ENCODE data around the gene LPAR6. TPM values are rescaled to one million over a fixed set of nuclear protein-coding genes. Genes with fewer than 3 reads are reported as not detected.
A peak's percentile ranks its signal among the peaks of the same experiment; 100 is the strongest.
"Not testable (repeated sequence)": the region's sequence is repeated elsewhere in the genome, so short reads cannot be mapped to it uniquely, and the experiment has no call there.

The LPAR6 gene, protein sequence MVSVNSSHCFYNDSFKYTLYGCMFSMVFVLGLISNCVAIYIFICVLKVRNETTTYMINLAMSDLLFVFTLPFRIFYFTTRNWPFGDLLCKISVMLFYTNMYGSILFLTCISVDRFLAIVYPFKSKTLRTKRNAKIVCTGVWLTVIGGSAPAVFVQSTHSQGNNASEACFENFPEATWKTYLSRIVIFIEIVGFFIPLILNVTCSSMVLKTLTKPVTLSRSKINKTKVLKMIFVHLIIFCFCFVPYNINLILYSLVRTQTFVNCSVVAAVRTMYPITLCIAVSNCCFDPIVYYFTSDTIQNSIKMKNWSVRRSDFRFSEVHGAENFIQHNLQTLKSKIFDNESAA
- total RNA-seq = 11.9 and 14.7 TPM in 2 replicates

DNA sequence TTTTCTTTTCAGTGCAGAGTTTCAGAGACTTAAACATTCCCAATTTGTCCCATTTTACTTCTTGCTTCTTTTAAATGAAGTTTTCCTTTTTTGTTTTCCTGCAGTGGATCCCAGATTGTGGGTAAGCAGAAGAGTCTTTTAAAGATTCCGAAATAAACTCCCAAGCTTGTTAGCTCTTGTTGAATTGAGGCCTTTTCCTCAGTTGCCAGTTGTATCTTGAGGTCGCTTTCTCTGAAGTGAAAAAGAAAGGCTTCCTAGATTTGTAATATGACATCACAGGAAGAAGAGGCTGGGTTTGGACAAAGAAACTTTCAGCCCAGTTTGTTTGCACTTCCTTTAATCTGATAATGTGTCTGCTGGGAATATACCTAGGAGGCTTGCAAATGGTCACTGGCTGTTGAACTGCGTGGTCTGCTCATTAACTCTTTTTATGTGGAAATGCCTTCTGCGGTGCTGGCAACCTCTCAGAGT lies at the start of gene LPAR6:
TSS of gene LPAR6 (minus strand) at position 233 of the 471 bp plus-strand sequence. CDS start 690 bp downstream, outside the sequence.
- H3K4me2 ChIP-seq (ENCODE audit: insufficient read depth, low read length) = peak within 1 kb of the TSS; percentile 95
- H4K20me1 ChIP-seq (ENCODE audit: insufficient read depth, low read length) = no peaks in the 10 kb centered on the region
- peak within 1 kb of the TSS; percentile 89 for H3K27ac ChIP-seq (ENCODE audit: low read depth, low read length)
- H3K27me3 ChIP-seq (ENCODE audit: insufficient read depth, low read length) = no peaks in the 10 kb centered on the region
- no peaks in the 10 kb centered on the region for H3K9me3 ChIP-seq (ENCODE audit: low read depth, low read length)
- TF ChIP-seq, protein P1, sequence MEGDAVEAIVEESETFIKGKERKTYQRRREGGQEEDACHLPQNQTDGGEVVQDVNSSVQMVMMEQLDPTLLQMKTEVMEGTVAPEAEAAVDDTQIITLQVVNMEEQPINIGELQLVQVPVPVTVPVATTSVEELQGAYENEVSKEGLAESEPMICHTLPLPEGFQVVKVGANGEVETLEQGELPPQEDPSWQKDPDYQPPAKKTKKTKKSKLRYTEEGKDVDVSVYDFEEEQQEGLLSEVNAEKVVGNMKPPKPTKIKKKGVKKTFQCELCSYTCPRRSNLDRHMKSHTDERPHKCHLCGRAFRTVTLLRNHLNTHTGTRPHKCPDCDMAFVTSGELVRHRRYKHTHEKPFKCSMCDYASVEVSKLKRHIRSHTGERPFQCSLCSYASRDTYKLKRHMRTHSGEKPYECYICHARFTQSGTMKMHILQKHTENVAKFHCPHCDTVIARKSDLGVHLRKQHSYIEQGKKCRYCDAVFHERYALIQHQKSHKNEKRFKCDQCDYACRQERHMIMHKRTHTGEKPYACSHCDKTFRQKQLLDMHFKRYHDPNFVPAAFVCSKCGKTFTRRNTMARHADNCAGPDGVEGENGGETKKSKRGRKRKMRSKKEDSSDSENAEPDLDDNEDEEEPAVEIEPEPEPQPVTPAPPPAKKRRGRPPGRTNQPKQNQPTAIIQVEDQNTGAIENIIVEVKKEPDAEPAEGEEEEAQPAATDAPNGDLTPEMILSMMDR (IDR thresholded peaks at IDR 0.05; ENCODE audit: extremely low read depth, low read depth, low read length) = no peak
- peak within 1 kb of the TSS; percentile 79 for H3K4me3 ChIP-seq (ENCODE audit: insufficient read depth, low read length)
- peak; percentile 45 for DNase-seq (ENCODE audit: insufficient read length, low spot score, missing footprints)
- peaks cover 5% of the 10 kb centered on the region for H3K36me3 ChIP-seq (ENCODE audit: insufficient read depth, low read length)
- H3K4me1 ChIP-seq (ENCODE audit: insufficient read depth, low read length) = peaks cover 11% of the 10 kb centered on the region
- peaks cover 36% of the 10 kb centered on the region for H3K79me2 ChIP-seq (ENCODE audit: insufficient read depth, low read length)
- peak within 1 kb of the TSS; percentile 38 for H2AFZ ChIP-seq (ENCODE audit: low read length)

DNA sequence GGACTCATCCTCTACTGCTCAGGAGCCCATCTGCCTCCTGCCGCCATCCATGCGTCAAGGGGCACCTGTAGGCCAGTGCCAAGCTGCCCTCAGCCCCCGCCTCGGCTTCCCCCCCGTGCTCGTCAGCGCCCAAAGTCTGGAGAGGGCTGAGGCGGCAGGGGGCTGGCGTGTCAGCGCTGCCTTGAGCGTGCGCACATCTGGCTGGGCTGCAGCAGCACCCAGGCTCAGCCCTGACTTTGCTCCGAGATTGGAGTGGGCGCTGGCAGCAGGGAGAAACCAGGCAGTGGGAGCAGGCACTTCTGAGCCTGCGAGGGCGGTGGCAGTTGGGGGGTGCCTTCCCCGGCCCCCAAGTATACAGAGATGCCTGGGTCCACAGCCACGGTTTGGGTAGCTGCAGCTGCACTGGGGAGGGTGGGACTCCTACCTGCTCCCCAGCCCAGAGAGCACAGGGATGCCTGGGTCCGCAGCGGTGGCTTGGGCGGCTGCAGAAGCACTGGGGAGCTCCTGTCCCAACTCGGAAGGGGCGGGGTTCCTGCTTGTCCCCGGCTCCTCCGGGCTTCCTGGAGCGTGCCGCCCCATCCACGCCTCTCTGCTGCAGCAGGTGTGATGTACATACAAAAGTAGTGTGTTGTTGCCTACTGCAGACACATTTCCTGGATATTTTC lies 44.8 kb upstream of the LPAR6 start:
- TF ChIP-seq, protein P1 (IDR thresholded peaks at IDR 0.05; ENCODE audit: extremely low read depth, low read depth, low read length) = no peak
- Histone ChIP-seq H3K27me3 (ENCODE audit: insufficient read depth, low read length) (no peaks in the 10 kb centered on the region), H3K36me3 (ENCODE audit: insufficient read depth, low read length) (peaks cover 27% of the 10 kb centered on the region), H3K4me3 (ENCODE audit: insufficient read depth, low read length) (no peak overlapping the region), H2AFZ (ENCODE audit: low read length) (no peak overlapping the region), H3K4me2 (ENCODE audit: insufficient read depth, low read length) (no peak overlapping the region), H3K4me1 (ENCODE audit: insufficient read depth, low read length) (no peaks in the 10 kb centered on the region), H3K79me2 (ENCODE audit: insufficient read depth, low read length) (peaks cover 7% of the 10 kb centered on the region), H4K20me1 (ENCODE audit: insufficient read depth, low read length) (no peaks in the 10 kb centered on the region), H3K9me3 (ENCODE audit: low read depth, low read length) (no peaks in the 10 kb centered on the region), H3K27ac (ENCODE audit: low read depth, low read length) (no peak overlapping the region)
- DNase-seq (ENCODE audit: insufficient read length, low spot score, missing footprints) = no peak

DNA sequence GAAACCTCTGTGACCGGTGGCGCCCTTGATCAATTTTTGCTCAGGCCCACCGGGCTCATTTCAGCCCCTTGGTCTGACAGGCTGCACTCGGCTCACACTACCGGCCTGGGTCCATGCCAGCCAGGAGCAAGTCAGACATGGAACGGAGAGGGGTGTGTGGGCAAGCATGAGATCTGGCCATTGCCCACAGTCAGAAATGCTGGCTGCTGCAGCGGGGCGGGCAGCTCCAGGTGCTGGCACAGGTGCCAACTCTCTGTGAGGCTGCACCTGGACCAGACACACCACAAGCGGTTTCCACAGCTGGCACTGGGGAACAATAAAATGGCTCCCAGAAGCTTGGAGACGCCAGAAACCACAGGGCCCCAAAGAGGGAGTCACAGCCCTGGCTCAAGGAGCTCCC lies 43.6 kb upstream of the LPAR6 start:
- Histone ChIP-seq H3K4me1 (ENCODE audit: insufficient read depth, low read length) (no peaks in the 10 kb centered on the region), H2AFZ (ENCODE audit: low read length) (no peak overlapping the region), H3K9me3 (ENCODE audit: low read depth, low read length) (no peaks in the 10 kb centered on the region), H4K20me1 (ENCODE audit: insufficient read depth, low read length) (no peaks in the 10 kb centered on the region), H3K36me3 (ENCODE audit: insufficient read depth, low read length) (peaks cover 27% of the 10 kb centered on the region), H3K27ac (ENCODE audit: low read depth, low read length) (no peak overlapping the region), H3K79me2 (ENCODE audit: insufficient read depth, low read length) (peaks cover 8% of the 10 kb centered on the region), H3K4me3 (ENCODE audit: insufficient read depth, low read length) (no peak overlapping the region), H3K4me2 (ENCODE audit: insufficient read depth, low read length) (no peak overlapping the region), H3K27me3 (ENCODE audit: insufficient read depth, low read length) (no peaks in the 10 kb centered on the region)
- TF ChIP-seq, protein P1 (IDR thresholded peaks at IDR 0.05; ENCODE audit: extremely low read depth, low read depth, low read length) = no peak
- DNase-seq (ENCODE audit: insufficient read length, low spot score, missing footprints) = no peak

DNA sequence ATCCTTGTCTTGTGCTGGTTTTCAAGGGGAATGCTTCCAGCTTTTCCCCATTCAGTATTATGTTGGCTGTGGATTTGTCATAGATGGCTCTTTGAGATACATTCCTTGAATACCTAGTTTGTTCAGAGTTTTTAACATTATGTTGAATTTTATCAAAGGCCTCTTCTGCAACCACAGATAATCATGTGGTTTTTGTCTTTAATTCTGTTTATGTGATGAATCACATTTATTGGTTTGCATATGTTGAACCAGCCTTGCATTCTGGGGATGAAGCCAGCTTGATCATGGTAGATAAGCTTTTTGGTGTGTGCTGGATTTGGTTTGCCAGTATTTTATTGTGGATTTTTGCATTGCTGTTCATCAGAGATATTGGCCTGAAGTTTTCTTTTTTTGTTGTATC lies 38.3 kb upstream of the LPAR6 start:
- H2AFZ ChIP-seq (ENCODE audit: low read length); H3K4me3 ChIP-seq (ENCODE audit: insufficient read depth, low read length); DNase-seq (ENCODE audit: insufficient read length, low spot score, missing footprints); H3K27me3 ChIP-seq (ENCODE audit: insufficient read depth, low read length); H3K4me2 ChIP-seq (ENCODE audit: insufficient read depth, low read length); H3K9me3 ChIP-seq (ENCODE audit: low read depth, low read length); H3K27ac ChIP-seq (ENCODE audit: low read depth, low read length); H4K20me1 ChIP-seq (ENCODE audit: insufficient read depth, low read length): not testable (repeated sequence)
- H3K4me1 ChIP-seq (ENCODE audit: insufficient read depth, low read length) = peaks cover 27% of the 10 kb centered on the region
- H3K79me2 ChIP-seq (ENCODE audit: insufficient read depth, low read length) = peaks cover 21% of the 10 kb centered on the region
- H3K36me3 ChIP-seq (ENCODE audit: insufficient read depth, low read length) = peaks cover 12% of the 10 kb centered on the region
